Colon (tissue), 2 donors: Measurements from ENCODE around the gene SLC16A6.
"Not testable (repeated sequence)": the region's sequence is repeated elsewhere in the genome, so short reads cannot be mapped to it uniquely, and the experiment has no call there.

Experiments
- FAIRE-seq: peaks from 2 replicates; lab custom pipeline; 2012; peaks lifted over from hg19 to GRCh38; lab: Jason Lieb, UNC
- donor health status: control.
- donor health status: control.

Gene SLC16A6, protein sequence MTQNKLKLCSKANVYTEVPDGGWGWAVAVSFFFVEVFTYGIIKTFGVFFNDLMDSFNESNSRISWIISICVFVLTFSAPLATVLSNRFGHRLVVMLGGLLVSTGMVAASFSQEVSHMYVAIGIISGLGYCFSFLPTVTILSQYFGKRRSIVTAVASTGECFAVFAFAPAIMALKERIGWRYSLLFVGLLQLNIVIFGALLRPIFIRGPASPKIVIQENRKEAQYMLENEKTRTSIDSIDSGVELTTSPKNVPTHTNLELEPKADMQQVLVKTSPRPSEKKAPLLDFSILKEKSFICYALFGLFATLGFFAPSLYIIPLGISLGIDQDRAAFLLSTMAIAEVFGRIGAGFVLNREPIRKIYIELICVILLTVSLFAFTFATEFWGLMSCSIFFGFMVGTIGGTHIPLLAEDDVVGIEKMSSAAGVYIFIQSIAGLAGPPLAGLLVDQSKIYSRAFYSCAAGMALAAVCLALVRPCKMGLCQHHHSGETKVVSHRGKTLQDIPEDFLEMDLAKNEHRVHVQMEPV

DNA sequence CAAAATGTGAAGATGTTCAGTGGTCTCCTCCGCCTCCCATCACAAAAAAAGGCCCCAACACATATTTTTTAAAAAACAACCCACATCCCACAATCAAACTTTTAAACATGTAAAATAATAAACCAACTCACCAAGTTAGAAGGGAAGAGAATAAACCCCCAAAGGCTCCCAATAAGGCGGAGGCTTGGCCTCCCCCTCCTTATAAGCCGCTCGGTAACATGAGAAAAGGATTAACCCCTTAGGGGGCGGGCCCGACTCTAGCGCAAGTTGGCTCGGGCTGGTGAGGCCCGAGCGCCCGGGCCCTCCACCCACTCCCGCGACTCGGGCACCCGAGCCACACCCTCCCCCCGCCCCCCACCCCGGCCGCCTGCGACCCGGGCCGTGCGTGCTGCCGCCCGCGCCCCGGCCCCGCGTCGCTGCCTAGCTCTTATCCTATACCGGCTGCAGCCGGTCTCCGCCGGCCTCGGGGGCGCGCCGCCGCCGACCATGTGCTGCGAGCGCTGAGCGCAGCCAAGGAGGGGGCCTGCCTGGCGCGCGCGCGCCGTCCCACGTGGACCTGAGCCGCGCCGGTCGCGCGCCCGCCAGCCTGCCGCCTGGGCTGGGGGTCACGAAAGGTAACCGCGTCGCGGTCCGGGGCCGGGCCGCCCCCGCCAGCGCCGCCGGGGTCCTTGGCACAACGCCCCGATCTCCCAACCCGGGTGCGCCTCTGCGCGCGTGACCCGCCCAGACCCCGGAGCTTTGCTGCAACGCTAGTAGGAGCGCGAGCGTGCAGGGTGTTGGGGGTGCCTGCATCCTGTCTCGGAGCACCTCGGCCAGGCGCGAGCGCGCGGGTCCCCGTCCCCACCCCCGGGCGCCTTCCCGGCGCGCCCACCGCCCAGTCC is at the start of gene SLC16A6, which contains the start of gene ARSG:
Gene SLC16A6 (minus strand): TSS at position 173 of the 881 bp plus-strand sequence. CDS start 12,807 bp downstream, outside the sequence.
Gene ARSG (plus strand): TSS at position 541 of the 881 bp plus-strand sequence. CDS start 15,999 bp downstream, outside the sequence.
- no peak for FAIRE-seq

- FAIRE-seq: no peak
These were observed 43.5 kb upstream of the SLC16A6 start for GRCh38 chr17:68334393-68334792.

GRCh38 chr17:68331932-68332331 is 41.0 kb upstream of the SLC16A6 start:
- FAIRE-seq: not testable (repeated sequence)

DNA sequence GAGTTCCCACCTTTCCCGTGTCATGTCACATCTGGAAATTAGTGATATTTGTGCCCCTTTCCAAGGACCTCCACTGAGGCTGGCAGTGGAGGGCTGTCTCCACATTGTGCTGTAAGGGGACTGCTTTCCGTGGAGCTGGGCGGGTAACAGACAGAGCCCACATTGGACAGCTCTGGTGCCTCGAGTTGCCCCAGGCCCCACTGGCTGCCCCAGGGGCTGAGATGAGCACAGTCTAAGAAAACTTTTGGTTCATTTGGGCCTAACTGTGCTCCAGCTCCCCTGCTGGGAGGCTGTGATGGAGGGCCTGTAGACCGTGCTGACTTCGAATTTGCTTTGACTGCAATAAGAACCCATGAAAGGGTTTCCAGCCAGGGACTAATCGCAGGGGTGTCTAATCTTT is 38.4 kb upstream of the SLC16A6 start:
- FAIRE-seq: no peak

DNA sequence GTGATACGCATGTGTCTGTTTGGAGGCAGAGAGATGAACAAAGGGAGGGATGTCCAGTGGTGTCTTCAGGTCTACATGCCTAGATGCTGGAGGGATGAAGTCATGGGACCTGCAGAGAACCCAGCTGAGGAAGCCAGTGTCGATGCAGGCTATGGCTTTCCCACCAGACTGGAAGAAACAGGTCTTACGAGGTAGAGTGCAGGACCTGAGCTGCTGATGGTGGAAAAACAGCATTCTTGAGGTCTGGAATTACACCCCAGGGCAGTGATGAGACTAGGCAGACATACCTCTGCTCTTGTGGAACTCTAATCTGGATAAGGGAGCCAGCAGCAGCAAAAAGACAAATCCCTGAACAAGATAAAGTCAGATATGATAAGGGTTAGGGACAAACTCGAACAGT is 37.7 kb upstream of the SLC16A6 start:
- FAIRE-seq: no peak

- FAIRE-seq: no peak
These were observed 37.1 kb upstream of the SLC16A6 start for GRCh38 chr17:68327823-68328557.

DNA sequence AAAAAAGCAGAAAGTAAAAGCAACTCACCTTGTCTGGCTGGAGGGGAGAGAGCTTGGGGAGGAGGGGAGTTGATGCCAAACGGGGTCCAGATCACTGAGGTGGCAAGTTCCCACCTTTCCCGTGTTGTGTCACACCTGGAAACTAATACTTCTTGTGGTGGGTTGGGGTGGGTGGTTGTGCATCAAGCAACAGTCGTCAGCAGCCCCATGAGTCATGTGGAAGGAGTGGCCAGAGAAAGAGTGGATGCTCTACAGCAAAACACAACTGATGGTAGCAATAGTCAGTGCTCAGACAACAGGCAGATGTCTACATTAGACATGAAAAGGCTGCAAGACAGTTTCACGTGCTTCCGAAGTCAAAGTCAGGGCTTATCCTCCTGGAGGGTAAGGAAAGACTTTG is 35.8 kb upstream of the SLC16A6 start:
- no peak for FAIRE-seq

DNA sequence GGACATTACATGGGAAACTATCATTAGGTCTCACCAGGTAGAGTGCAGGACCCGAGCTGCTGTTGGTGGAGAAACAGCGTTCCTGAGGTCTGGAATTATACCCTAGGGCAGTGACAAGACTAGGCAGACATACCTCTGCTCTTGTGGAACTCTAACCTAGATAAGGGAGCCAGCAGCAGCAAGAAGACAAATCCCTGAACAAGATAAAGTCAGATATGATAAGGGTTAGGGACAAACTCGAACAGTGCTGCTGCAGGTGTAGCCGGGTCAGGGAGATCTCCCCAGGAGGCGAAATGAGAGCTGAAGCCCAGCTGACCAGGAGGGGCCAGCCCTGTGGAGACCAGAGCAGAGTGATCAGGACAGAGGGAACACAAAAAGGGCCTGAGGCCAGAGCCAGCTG is 35.0 kb upstream of the SLC16A6 start:
- FAIRE-seq: no peak

GRCh38 chr17:68324654-68325336 is 33.9 kb upstream of the SLC16A6 start:
- FAIRE-seq: no peak

DNA sequence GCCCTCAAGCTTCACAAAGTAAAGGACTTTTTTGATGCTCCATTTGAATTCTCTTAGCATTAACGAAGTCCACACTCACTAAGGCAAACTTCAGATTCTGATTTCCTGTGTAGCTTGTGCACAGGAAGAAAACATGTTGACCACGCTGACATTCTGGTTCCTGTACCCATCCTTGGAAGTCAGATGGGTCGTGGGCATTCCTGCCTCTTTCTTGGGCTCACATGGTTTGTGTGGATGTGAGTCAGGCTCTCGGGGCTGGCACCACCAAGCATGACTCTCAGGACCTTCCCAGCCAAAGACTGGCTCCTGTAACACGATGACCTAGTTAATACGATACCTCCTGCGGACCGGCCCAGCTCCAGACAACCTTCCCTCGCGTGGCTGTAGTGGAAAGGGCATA is 33.2 kb upstream of the SLC16A6 start:
- no peak for FAIRE-seq

- no peak for FAIRE-seq
These were observed 31.7 kb upstream of the SLC16A6 start for GRCh38 chr17:68322630-68323029.

- no peak for FAIRE-seq
These were observed 30.6 kb upstream of the SLC16A6 start for GRCh38 chr17:68321556-68321954.

DNA sequence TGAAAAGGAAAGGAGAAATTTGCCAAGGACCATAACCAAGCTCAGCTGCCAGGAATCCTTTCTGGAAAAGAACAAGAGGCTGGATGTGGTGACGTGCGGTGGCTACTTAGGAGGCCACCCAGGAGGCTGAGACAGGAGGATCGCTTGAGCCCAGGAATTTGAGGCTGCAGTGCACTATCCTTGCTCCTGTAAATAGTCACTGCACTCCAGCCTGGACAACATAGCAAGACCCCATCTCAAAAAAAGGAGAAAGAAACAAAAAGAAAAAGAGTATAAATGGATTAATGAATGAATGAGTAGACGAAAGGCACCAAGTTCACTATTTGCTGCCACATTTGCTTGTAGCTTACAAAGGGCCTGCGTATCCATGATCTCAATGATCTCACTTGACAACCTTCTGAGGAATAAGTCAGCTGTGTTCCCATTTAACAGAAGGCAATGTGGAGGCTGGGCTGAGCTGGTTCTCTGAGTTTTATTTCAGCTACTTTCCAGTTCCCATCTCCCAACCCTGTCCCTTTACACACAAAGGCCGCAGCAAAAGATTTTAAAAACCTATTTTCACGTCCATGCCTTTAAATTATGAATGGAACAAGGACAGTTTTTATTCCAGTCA is 30.1 kb upstream of the SLC16A6 start:
- FAIRE-seq: no peak

DNA sequence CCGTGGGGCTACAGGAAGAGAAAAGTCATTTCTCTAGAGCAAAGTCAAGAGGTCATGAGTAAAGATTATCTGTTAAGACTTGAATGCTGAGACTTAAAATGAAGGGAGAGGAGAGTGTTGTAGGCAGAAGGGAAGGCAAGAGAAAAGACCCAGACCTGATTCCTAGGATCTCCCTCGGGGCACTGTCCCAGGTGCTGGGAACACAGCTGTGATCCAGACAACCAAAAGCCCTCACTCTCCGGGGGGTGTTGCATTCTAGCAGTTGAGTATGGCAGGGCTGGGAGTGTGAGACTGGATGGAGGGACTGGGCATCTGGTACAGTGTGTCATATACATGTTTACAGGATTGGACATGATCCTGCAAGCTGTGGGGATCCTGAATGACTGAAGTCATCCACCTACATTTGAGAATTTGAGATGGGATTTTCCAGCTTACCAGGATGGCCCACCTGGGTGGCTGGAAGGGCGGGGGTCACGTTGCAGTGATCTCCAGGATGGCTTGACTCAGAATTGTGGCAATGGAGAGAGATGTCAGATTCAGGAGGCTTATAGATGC is 29.5 kb upstream of the SLC16A6 start:
- FAIRE-seq: no peak

DNA sequence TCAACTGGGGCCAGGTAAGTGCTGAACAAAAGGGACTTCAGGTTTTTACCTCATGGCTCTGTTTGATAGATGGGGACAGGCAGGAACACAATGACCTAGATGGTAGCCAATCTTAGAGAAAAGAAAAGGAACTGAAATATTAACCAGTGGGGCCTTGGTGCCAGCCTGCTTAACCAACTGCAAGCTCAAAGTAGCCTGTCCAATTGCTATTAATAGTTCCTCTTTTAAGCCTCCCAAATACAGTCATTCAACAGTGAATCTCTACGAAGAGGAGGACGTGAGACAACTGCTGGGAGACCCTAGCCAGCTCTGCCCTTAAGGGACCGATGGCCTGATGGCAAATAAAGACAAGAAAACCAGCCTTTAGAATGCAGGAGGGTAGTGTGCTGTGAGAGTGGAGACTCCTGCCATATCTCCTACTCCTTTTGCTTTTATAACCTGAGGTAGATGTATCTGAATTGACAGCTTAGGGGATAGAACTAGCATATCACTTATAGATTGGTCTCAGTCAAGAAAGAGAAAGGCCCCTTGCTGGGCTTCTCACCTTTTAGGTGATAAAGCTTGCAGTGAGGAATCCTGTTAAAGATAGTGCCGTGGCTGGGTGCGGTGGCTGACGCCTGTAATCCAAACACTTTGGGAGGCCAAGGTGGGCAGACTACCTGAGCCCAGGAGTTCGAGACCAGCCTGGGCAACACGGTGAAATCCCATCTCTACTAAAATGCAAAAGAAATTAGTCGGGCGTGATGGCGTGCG is 28.7 kb upstream of the SLC16A6 start:
- no peak for FAIRE-seq

DNA sequence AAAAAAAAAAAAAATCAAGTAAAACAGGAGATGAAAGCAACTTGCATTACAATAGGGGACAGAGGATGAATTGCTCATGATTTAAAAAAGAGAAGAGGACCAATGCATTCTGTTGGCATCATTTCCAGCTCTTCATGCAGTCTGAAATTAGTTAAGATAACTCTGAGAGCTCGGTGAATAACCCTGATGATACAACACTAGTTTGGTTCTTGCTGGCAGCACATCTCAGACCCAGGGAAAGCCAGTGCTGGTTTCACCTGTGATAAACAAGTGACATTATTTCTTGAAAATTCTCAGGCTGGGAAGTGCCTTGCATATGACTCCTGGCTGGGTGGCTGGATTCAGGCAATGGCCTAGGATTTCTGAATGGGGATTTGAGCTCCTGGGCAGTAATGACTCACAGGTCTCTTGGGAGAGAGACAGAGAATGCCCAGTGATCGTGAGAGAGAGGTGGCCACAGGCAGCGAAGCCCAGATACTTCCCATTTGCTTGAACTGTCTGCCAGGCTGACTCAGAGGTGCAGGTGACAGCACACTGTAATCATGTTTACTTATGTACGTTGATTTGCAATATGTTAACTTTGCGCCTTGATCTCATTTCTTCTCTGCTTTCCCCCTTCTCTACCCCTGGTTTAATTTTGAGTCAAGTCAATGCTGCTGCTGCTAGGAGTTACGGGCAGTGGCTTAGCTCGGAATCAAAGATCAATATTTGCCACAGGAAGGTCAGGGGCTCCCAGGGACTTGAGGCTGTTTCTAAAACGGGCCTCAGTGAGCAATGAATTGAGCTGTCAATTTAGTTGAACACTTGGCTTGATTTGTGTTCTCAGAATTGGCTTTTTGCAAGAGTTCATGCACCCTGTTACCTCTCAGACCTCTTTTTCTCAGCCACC is 27.4 kb upstream of the SLC16A6 start:
- no peak for FAIRE-seq

GRCh38 chr17:68317458-68317857 is 26.5 kb upstream of the SLC16A6 start:
- no peak for FAIRE-seq

DNA sequence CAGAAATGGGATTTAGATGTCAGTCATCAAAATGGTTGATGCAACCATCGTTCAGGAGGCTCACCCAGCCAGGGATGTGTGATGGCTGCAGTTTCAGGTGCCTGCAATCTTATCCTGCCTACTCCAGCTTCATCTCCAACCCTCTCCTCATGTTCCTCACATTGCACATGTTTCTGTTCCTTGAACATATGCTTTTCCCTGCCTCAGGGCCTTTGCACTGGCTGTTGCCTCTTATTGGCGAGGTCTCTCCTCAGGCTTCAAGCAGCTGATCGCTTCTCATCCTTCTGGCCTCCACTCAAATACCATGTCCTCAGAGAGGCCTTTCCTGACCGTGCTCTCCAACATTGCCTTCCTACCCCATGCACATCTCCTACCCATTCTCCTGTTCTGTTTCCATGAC is 25.0 kb upstream of the SLC16A6 start:
- FAIRE-seq: no peak
